Measurements from ENCODE around the gene SEC22A. TPM values are rescaled to one million over a fixed set of nuclear protein-coding genes. Genes with fewer than 3 reads are reported as not detected.
A peak's percentile ranks its signal among the peaks of the same experiment; 100 is the strongest.

Gene SEC22A
- total and polyA plus RNA-seq, 2 of the 13 experiments (the other 11 are each of a cell fraction or from before 2014, with no cell fraction given): 14.1 to 17.3 TPM

GRCh38 chr3:123286308-123287023 is 84.7 kb downstream of the SEC22A start (continued):
- TF ChIP-seq TMF1 (CRISPR knock-in tag; IDR thresholded peaks at IDR 0.05; ENCODE audit: low read depth) (peak; percentile 79; the same call in 1 of the 2 replicates), KDM2A (CRISPR knock-in tag; IDR thresholded peaks at IDR 0.05; ENCODE audit: borderline replicate concordance, low read depth) (peak; percentile 66), MYC (CRISPR knock-in tag; IDR thresholded peaks at IDR 0.05; ENCODE audit: borderline replicate concordance) (peak; percentile 40; the same call in 1 of the 2 replicates), ZNF318 (CRISPR knock-in tag; IDR thresholded peaks at IDR 0.05) (peak; percentile 55; the same call in 1 of the 2 replicates), CBX5 (CRISPR knock-in tag; IDR thresholded peaks at IDR 0.05; ENCODE audit: borderline replicate concordance) (peak; percentile 73; the same call in 1 of the 2 replicates), MEF2D (CRISPR knock-in tag; IDR thresholded peaks at IDR 0.05) (peak; percentile 68; the same call in 1 of the 2 replicates), MLX (CRISPR knock-in tag; IDR thresholded peaks at IDR 0.05) (peak; percentile 55; the same call in 1 of the 2 replicates), SALL1 (CRISPR knock-in tag; IDR thresholded peaks at IDR 0.05) (peak; percentile 92)
- TF ChIP-seq, protein P1, sequence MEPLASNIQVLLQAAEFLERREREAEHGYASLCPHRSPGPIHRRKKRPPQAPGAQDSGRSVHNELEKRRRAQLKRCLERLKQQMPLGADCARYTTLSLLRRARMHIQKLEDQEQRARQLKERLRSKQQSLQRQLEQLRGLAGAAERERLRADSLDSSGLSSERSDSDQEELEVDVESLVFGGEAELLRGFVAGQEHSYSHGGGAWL (CRISPR knock-in tag; IDR thresholded peaks at IDR 0.05): peak; percentile 95
- TF ChIP-seq, protein P2, sequence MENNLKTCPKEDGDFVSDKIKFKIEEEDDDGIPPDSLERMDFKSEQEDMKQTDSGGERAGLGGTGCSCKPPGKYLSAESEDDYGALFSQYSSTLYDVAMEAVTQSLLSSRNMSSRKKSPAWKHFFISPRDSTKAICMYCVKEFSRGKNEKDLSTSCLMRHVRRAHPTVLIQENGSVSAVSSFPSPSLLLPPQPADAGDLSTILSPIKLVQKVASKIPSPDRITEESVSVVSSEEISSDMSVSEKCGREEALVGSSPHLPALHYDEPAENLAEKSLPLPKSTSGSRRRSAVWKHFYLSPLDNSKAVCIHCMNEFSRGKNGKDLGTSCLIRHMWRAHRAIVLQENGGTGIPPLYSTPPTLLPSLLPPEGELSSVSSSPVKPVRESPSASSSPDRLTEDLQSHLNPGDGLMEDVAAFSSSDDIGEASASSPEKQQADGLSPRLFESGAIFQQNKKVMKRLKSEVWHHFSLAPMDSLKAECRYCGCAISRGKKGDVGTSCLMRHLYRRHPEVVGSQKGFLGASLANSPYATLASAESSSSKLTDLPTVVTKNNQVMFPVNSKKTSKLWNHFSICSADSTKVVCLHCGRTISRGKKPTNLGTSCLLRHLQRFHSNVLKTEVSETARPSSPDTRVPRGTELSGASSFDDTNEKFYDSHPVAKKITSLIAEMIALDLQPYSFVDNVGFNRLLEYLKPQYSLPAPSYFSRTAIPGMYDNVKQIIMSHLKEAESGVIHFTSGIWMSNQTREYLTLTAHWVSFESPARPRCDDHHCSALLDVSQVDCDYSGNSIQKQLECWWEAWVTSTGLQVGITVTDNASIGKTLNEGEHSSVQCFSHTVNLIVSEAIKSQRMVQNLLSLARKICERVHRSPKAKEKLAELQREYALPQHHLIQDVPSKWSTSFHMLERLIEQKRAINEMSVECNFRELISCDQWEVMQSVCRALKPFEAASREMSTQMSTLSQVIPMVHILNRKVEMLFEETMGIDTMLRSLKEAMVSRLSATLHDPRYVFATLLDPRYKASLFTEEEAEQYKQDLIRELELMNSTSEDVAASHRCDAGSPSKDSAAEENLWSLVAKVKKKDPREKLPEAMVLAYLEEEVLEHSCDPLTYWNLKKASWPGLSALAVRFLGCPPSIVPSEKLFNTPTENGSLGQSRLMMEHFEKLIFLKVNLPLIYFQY (CRISPR knock-in tag; IDR thresholded peaks at IDR 0.05; ENCODE audit: borderline replicate concordance): peak; percentile 73
- TF ChIP-seq, protein P3, sequence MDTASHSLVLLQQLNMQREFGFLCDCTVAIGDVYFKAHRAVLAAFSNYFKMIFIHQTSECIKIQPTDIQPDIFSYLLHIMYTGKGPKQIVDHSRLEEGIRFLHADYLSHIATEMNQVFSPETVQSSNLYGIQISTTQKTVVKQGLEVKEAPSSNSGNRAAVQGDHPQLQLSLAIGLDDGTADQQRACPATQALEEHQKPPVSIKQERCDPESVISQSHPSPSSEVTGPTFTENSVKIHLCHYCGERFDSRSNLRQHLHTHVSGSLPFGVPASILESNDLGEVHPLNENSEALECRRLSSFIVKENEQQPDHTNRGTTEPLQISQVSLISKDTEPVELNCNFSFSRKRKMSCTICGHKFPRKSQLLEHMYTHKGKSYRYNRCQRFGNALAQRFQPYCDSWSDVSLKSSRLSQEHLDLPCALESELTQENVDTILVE (CRISPR knock-in tag; IDR thresholded peaks at IDR 0.05): peak; percentile 92
